DOHH2 (cell line): Measurements from ENCODE around the gene CBX3.
"Not testable (repeated sequence)": the region's sequence is repeated elsewhere in the genome, so short reads cannot be mapped to it uniquely, and the experiment has no call there.

Experiments
- H3F3A ChIP-seq: fragments of 200-600 bp; sonication (generic), shearing (Covaris generic); 2 replicates; pipeline ENCODE4 v1.6.0; 2016; ENCODE audit warnings: antibody characterized with exemption, mild to moderate bottlenecking; ENCODE audit not compliant: control insufficient read depth, insufficient read depth
- H3K27ac ChIP-seq: fragments of 200-600 bp; sonication (generic); 2 replicates; pipeline ENCODE4 v1.5.1; 2014; ENCODE audit warnings: low read depth, mild to moderate bottlenecking, low read length, moderate library complexity
- H3K27me3 ChIP-seq: fragments of 200-600 bp; sonication (generic); 2 replicates; pipeline ENCODE4 v1.6.1; 2014; ENCODE audit warnings: mild to moderate bottlenecking, low read length, mixed read lengths; ENCODE audit not compliant: control insufficient read depth
- H3K36me3 ChIP-seq: fragments of 200-600 bp; sonication (generic); 2 replicates; pipeline ENCODE4 v1.6.1; 2014; ENCODE audit warnings: mild to moderate bottlenecking, low read length, moderate library complexity, mixed read lengths; ENCODE audit not compliant: control insufficient read depth
- H3K4me1 ChIP-seq: fragments of 200-600 bp; sonication (generic); 2 replicates; pipeline ENCODE4 v1.6.1; 2014; ENCODE audit warnings: mild to moderate bottlenecking, low read length, mixed read lengths; ENCODE audit not compliant: control insufficient read depth
- H3K4me2 ChIP-seq: fragments of 200-600 bp; sonication (generic); 2 replicates; pipeline ENCODE4 v1.6.0; 2014; ENCODE audit warnings: mild to moderate bottlenecking, low read length, moderate library complexity
- H3K4me3 ChIP-seq: fragments of 200-600 bp; sonication (generic); 2 replicates; pipeline ENCODE4 v1.5.1; 2014; ENCODE audit warnings: mild to moderate bottlenecking, low read length, mixed read lengths
- H3K79me2 ChIP-seq: fragments of 200-600 bp; sonication (generic); 2 replicates; pipeline ENCODE4 v1.6.1; 2014; ENCODE audit warnings: mild to moderate bottlenecking, low read length, mixed read lengths; ENCODE audit not compliant: control insufficient read depth
- H3K9me2 ChIP-seq: fragments of 200-600 bp; sonication (generic); replicated peaks from 2 replicates; pipeline ENCODE4 v1.6.1; 2014; ENCODE audit warnings: mild to moderate bottlenecking, low read length, mixed read lengths; ENCODE audit not compliant: control insufficient read depth
- H3K9me3 ChIP-seq: fragments of 200-600 bp; sonication (generic); 2 replicates; pipeline ENCODE4 v1.6.1; 2014; ENCODE audit warnings: antibody characterized with exemption, low read length, mixed read lengths; ENCODE audit not compliant: control insufficient read depth, insufficient read depth
- H4K20me1 ChIP-seq: fragments of 200-600 bp; sonication (generic); 2 replicates; pipeline ENCODE4 v1.6.0; 2014; ENCODE audit warnings: low read depth, mild to moderate bottlenecking, antibody characterized with exemption, low read length, moderate library complexity; ENCODE audit not compliant: control insufficient read depth, insufficient read depth
- CTCF ChIP-seq: fragments of 200-600 bp; sonication (generic); IDR thresholded peaks from one replicate; pipeline ENCODE4 v1.5.1; 2014; ENCODE audit warnings: antibody characterized with exemption, mild to moderate bottlenecking, low read depth, low read length; ENCODE audit not compliant: poor library complexity, severe bottlenecking
- EZH2phosphoT487 ChIP-seq: fragments of 200-600 bp; sonication (generic); IDR thresholded peaks from 2 replicates; pipeline ENCODE4 v1.6.1; 2017; ENCODE audit warnings: borderline replicate concordance, mild to moderate bottlenecking, antibody characterized with exemption, low read length, moderate library complexity, mixed read lengths

The CBX3 gene

GRCh38 chr7:26172048-26172447, 29.5 kb upstream of the CBX3 start:
- H3K4me1 ChIP-seq, result peaks cover 5% of the 10 kb centered on the region

GRCh38 chr7:26175903-26176302, 25.6 kb upstream of the CBX3 start:
- H3K27me3 ChIP-seq, H3K36me3 ChIP-seq: not testable (repeated sequence)

More at GRCh38 chr7:26172048-26172447, 29.5 kb upstream of the CBX3 start:
- Histone ChIP-seq H4K20me1 (0 out of 2 replicates have a peak, but pooled peaks cover 6% of the 10 kb centered on the region), H3K36me3 (peaks cover 10% of the 10 kb centered on the region; the same call in 1 of the 2 replicates), H3F3A (no peaks in the 10 kb centered on the region), H3K27me3 (no peaks in the 10 kb centered on the region), H3K4me3 (no peak overlapping the region), H3K9me3 (no peaks in the 10 kb centered on the region), H3K79me2 (peaks cover 49% of the 10 kb centered on the region), H3K27ac (no peak overlapping the region), H3K9me2 (no peaks in the 10 kb centered on the region), H3K4me2 (no peak overlapping the region)
- TF ChIP-seq EZH2phosphoT487 (no peak), CTCF (no peak)

GRCh38 chr7:26176696-26177095, 24.8 kb upstream of the CBX3 start:
- H3K36me3 ChIP-seq, result not testable (repeated sequence)

More at GRCh38 chr7:26175903-26176302, 25.6 kb upstream of the CBX3 start:
- not testable (repeated sequence) for H3K9me2 ChIP-seq, H3K4me3 ChIP-seq, H4K20me1 ChIP-seq, H3K4me2 ChIP-seq, H3F3A ChIP-seq, H3K4me1 ChIP-seq, H3K9me3 ChIP-seq, H3K27ac ChIP-seq
- peaks cover 17% of the 10 kb centered on the region for H3K79me2 ChIP-seq

GRCh38 chr7:26177269-26177668, 24.3 kb upstream of the CBX3 start:
- Histone ChIP-seq H3K79me2 (peaks cover 13% of the 10 kb centered on the region), H3F3A (peaks cover 23% of the 10 kb centered on the region)
- H3K4me2 ChIP-seq, H3K9me3 ChIP-seq, H3K4me3 ChIP-seq, H3K9me2 ChIP-seq, H3K36me3 ChIP-seq, H3K27ac ChIP-seq, H3K4me1 ChIP-seq, H4K20me1 ChIP-seq, H3K27me3 ChIP-seq: not testable (repeated sequence)

More at GRCh38 chr7:26176696-26177095, 24.8 kb upstream of the CBX3 start:
- H4K20me1 ChIP-seq, H3K4me2 ChIP-seq, H3K27me3 ChIP-seq, H3K4me1 ChIP-seq, H3K27ac ChIP-seq, H3K9me3 ChIP-seq, H3K4me3 ChIP-seq, H3K9me2 ChIP-seq: not testable (repeated sequence)
- Histone ChIP-seq H3K79me2 (peaks cover 15% of the 10 kb centered on the region), H3F3A (peaks cover 17% of the 10 kb centered on the region)

- Histone ChIP-seq H3K27me3 (no peaks in the 10 kb centered on the region), H3K9me2 (no peaks in the 10 kb centered on the region), H3K9me3 (no peaks in the 10 kb centered on the region), H3K4me3 (no peak overlapping the region), H3K4me1 (no peaks in the 10 kb centered on the region), H4K20me1 (0 out of 2 replicates have a peak, but pooled peaks cover 6% of the 10 kb centered on the region), H3K36me3 (peaks cover 7% of the 10 kb centered on the region), H3F3A (peaks cover 34% of the 10 kb centered on the region), H3K27ac (no peak overlapping the region), H3K4me2 (no peak overlapping the region), H3K79me2 (peaks cover 10% of the 10 kb centered on the region)
- TF ChIP-seq CTCF (no peak), EZH2phosphoT487 (no peak)
These were observed 23.1 kb upstream of the CBX3 start for GRCh38 chr7:26178272-26178960.
